ENCODE data around the gene SNTB2. TPM values are rescaled to one million over a fixed set of nuclear protein-coding genes. Genes with fewer than 3 reads are reported as not detected.
A peak's percentile ranks its signal among the peaks of the same experiment; 100 is the strongest.

SNTB2 gene
- total and polyA plus RNA-seq, 2 of the 13 experiments (the other 11 are each of a cell fraction or from before 2014, with no cell fraction given) = 11.5 to 19.2 TPM

DNA sequence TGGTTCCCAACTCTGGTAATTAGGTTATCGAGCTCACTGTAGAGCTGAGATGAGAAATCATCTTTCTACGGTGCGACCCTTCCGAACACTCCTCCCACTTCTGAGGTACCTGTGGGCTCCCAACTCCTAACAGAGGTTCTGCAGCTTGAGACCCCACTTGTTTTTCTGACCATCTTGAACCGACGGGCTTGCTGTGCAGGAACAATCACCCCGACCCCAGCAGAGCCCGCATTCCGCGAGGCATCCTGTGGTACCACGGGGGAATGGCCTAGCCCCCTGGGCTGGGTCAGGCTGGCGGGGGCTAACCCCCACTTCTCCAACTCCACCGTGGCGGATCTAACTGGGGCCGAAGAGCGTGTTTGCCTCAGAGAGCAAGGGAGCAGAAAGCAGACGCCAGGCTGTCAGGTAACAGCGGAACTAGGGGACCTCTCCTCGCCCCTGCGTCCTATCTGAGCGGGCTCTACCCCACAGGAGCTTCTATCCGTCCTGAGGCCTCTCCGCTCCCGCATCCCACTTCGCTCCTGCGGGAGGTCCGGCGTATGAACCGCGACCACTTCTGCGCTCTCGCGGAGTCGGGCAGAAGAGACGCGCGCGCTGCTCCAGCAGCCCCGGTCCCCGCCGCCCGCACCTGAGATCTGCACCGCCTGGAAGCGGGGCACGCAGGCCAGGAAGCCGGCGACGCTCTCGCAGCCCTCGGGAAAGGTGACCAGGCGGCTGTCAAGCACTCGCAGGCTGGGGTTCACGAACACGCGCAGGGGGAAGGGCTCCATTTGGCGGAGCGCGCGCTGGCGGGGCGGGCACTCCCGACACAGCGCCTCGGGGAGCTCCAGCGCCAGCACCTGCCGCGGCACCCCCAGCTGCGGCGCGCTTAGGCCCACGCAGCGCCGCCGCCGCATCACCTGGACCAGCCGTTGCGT is 142.7 kb downstream of the SNTB2 start (continued):
- TF ChIP-seq, protein P1, sequence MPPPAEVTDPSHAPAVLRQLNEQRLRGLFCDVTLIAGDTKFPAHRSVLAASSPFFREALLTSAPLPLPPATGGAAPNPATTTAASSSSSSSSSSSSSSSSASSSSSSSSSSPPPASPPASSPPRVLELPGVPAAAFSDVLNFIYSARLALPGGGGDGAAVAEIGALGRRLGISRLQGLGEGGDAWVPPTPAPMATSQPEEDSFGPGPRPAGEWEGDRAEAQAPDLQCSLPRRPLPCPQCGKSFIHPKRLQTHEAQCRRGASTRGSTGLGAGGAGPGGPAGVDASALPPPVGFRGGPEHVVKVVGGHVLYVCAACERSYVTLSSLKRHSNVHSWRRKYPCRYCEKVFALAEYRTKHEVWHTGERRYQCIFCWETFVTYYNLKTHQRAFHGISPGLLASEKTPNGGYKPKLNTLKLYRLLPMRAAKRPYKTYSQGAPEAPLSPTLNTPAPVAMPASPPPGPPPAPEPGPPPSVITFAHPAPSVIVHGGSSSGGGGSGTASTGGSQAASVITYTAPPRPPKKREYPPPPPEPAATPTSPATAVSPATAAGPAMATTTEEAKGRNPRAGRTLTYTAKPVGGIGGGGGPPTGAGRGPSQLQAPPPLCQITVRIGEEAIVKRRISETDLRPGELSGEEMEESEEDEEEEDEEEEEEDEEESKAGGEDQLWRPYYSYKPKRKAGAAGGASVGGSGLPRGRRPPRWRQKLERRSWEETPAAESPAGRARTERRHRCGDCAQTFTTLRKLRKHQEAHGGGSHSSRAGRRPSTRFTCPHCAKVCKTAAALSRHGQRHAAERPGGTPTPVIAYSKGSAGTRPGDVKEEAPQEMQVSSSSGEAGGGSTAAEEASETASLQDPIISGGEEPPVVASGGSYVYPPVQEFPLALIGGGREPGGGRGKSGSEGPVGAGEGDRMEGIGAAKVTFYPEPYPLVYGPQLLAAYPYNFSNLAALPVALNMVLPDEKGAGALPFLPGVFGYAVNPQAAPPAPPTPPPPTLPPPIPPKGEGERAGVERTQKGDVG (CRISPR knock-in tag; IDR thresholded peaks at IDR 0.05; ENCODE audit: borderline replicate concordance) = no peak
- TF ChIP-seq HNRNPLL (IDR thresholded peaks at IDR 0.05; ENCODE audit: low read depth, low read length, poor library complexity, severe bottlenecking) (no peak), TCF7L2 (IDR thresholded peaks at IDR 0.05; ENCODE audit: low read depth, low read length) (no peak), CENPT (CRISPR knock-in tag; IDR thresholded peaks at IDR 0.05; ENCODE audit: low read depth) (no peak; the same call in 1 of the 2 replicates), NFIB (CRISPR knock-in tag; IDR thresholded peaks at IDR 0.05; ENCODE audit: borderline replicate concordance) (no peak), ZNF136 (CRISPR knock-in tag; IDR thresholded peaks at IDR 0.05; ENCODE audit: low read depth) (no peak), REPIN1 (CRISPR knock-in tag; IDR thresholded peaks at IDR 0.05; ENCODE audit: borderline replicate concordance, low read depth) (no peak; the same call in 1 of the 2 replicates), MIER2 (CRISPR knock-in tag; IDR thresholded peaks at IDR 0.05) (no peak), NR1H2 (CRISPR knock-in tag; IDR thresholded peaks at IDR 0.05; ENCODE audit: borderline replicate concordance, low read depth) (peak; percentile 77; the same call in 1 of the 2 replicates), ZNF619 (CRISPR knock-in tag; IDR thresholded peaks at IDR 0.05) (no peak), RNF2 (conservative IDR thresholded peaks at IDR 0.05; ENCODE audit: low read depth) (no peak), NKX3-1 (CRISPR knock-in tag; IDR thresholded peaks at IDR 0.05) (no peak), ZNF33A (CRISPR knock-in tag; IDR thresholded peaks at IDR 0.05; ENCODE audit: borderline replicate concordance) (no peak), ZMAT3 (CRISPR knock-in tag; conservative IDR thresholded peaks at IDR 0.05) (no peak), MED1 (CRISPR knock-in tag; IDR thresholded peaks at IDR 0.05) (no peak), ZNF768 (CRISPR knock-in tag; IDR thresholded peaks at IDR 0.05) (no peak; the same call in 1 of the 2 replicates), ZNF589 (CRISPR knock-in tag; conservative IDR thresholded peaks at IDR 0.05) (no peak), ZNF564 (CRISPR knock-in tag; IDR thresholded peaks at IDR 0.05) (no peak), ZIK1 (CRISPR knock-in tag; IDR thresholded peaks at IDR 0.05; ENCODE audit: borderline replicate concordance, low read depth) (no peak), ZNF138 (CRISPR knock-in tag; IDR thresholded peaks at IDR 0.05; ENCODE audit: low read depth) (no peak)
- TF ChIP-seq, protein P2, sequence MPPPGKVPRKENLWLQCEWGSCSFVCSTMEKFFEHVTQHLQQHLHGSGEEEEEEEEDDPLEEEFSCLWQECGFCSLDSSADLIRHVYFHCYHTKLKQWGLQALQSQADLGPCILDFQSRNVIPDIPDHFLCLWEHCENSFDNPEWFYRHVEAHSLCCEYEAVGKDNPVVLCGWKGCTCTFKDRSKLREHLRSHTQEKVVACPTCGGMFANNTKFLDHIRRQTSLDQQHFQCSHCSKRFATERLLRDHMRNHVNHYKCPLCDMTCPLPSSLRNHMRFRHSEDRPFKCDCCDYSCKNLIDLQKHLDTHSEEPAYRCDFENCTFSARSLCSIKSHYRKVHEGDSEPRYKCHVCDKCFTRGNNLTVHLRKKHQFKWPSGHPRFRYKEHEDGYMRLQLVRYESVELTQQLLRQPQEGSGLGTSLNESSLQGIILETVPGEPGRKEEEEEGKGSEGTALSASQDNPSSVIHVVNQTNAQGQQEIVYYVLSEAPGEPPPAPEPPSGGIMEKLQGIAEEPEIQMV (CRISPR knock-in tag; IDR thresholded peaks at IDR 0.05; ENCODE audit: low read depth) = no peak; the same call in 1 of the 2 replicates
- TF ChIP-seq, protein P3, sequence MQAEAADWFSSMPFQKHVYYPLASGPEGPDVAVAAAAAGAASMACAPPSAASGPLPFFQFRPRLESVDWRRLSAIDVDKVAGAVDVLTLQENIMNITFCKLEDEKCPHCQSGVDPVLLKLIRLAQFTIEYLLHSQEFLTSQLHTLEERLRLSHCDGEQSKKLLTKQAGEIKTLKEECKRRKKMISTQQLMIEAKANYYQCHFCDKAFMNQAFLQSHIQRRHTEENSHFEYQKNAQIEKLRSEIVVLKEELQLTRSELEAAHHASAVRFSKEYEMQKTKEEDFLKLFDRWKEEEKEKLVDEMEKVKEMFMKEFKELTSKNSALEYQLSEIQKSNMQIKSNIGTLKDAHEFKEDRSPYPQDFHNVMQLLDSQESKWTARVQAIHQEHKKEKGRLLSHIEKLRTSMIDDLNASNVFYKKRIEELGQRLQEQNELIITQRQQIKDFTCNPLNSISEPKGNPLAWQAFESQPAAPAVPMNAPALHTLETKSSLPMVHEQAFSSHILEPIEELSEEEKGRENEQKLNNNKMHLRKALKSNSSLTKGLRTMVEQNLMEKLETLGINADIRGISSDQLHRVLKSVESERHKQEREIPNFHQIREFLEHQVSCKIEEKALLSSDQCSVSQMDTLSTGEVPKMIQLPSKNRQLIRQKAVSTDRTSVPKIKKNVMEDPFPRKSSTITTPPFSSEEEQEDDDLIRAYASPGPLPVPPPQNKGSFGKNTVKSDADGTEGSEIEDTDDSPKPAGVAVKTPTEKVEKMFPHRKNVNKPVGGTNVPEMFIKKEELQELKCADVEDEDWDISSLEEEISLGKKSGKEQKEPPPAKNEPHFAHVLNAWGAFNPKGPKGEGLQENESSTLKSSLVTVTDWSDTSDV (CRISPR knock-in tag; IDR thresholded peaks at IDR 0.05) = no peak
